Stimulated activated naive CD8-positive, alpha-beta T cell treated with anti-CD3 and anti-CD28 coated beads, Interleukin-15, Interleukin-2, amounts not matched to agents 100 U/mL and 50 U/mL, for 24 hours (primary cell): ENCODE results near the gene LRBA.
"Not testable (repeated sequence)": the region's sequence is repeated elsewhere in the genome, so short reads cannot be mapped to it uniquely, and the experiment has no call there.

Experiments used
- ATAC-seq: fragments of 150-1000 bp; cut with Tn5 transposase; one replicate; pipeline ENCODE4 v1.10.0; 2021
- DNase-seq: peaks from one replicate; pipeline ENCODE4 v3.0.0; 2021

Gene LRBA

GRCh38 chr4:150943126-150943525 lies 72.0 kb downstream of the LRBA start:
- DNase-seq, result no peak
- ATAC-seq, result no peak

GRCh38 chr4:150942539-150942938 lies 72.5 kb downstream of the LRBA start:
- ATAC-seq (peak; percentile 19), DNase-seq (no peak)

- ATAC-seq (no peak), DNase-seq (no peak)
These were observed 75.0 kb downstream of the LRBA start for GRCh38 chr4:150940123-150940522.

- ATAC-seq (no peak), DNase-seq (no peak)
These were observed 75.6 kb downstream of the LRBA start for GRCh38 chr4:150939530-150939929.

- DNase-seq, result no peak
- no peak for ATAC-seq
These were observed 76.1 kb downstream of the LRBA start for GRCh38 chr4:150938873-150939499.

- DNase-seq (no peak), ATAC-seq (no peak)
These were observed 76.7 kb downstream of the LRBA start for GRCh38 chr4:150938417-150938816.

GRCh38 chr4:150934022-150934421 lies 81.1 kb downstream of the LRBA start:
- ATAC-seq, result no peak

GRCh38 chr4:150931796-150932195 lies 83.3 kb downstream of the LRBA start:
- no peak for ATAC-seq
- no peak for DNase-seq

More at GRCh38 chr4:150934022-150934421, 81.1 kb downstream of the LRBA start:
- DNase-seq, result no peak

- no peak for ATAC-seq
These were observed 84.1 kb downstream of the LRBA start for GRCh38 chr4:150931005-150931404.

GRCh38 chr4:150923945-150924344 lies 91.1 kb downstream of the LRBA start:
- DNase-seq, result no peak
- no peak for ATAC-seq

More at GRCh38 chr4:150931005-150931404, 84.1 kb downstream of the LRBA start:
- no peak for DNase-seq

- not testable (repeated sequence) for DNase-seq, ATAC-seq
These were observed 93.6 kb downstream of the LRBA start for GRCh38 chr4:150921486-150921885.

GRCh38 chr4:150918562-150918961 lies 96.5 kb downstream of the LRBA start:
- not testable (repeated sequence) for DNase-seq, ATAC-seq

- no peak for DNase-seq
- ATAC-seq, result no peak
These were observed 103.8 kb downstream of the LRBA start for GRCh38 chr4:150911326-150911725.

- no peak for DNase-seq
- ATAC-seq, result no peak
These were observed 106.0 kb downstream of the LRBA start for GRCh38 chr4:150909116-150909515.

- no peak for ATAC-seq
- DNase-seq, result no peak
These were observed 108.0 kb downstream of the LRBA start for GRCh38 chr4:150906987-150907633.

GRCh38 chr4:150904671-150905070 lies 110.4 kb downstream of the LRBA start:
- no peak for ATAC-seq

GRCh38 chr4:150903603-150904002 lies 111.5 kb downstream of the LRBA start:
- DNase-seq (no peak), ATAC-seq (no peak)

More at GRCh38 chr4:150904671-150905070, 110.4 kb downstream of the LRBA start:
- DNase-seq, result no peak

- DNase-seq (no peak), ATAC-seq (no peak)
These were observed 118.6 kb downstream of the LRBA start for GRCh38 chr4:150896497-150896896.

GRCh38 chr4:150890246-150890645 lies 124.8 kb downstream of the LRBA start:
- DNase-seq, result no peak
- no peak for ATAC-seq

- ATAC-seq (no peak), DNase-seq (no peak)
These were observed 125.8 kb downstream of the LRBA start for GRCh38 chr4:150889306-150889705.

- no peak for ATAC-seq
- DNase-seq, result no peak
These were observed 126.5 kb downstream of the LRBA start for GRCh38 chr4:150888625-150889024.

GRCh38 chr4:150888217-150888616 lies 126.9 kb downstream of the LRBA start:
- no peak for ATAC-seq
- no peak for DNase-seq

- DNase-seq, result no peak
- ATAC-seq, result no peak
These were observed 128.5 kb downstream of the LRBA start for GRCh38 chr4:150886597-150886996.

- DNase-seq, result no peak
- ATAC-seq, result no peak
These were observed 130.5 kb downstream of the LRBA start for GRCh38 chr4:150884625-150885024.
